Cardiac muscle cell (in vitro differentiated cells and primary cell): ENCODE measurements around the gene FHIT. TPM values are rescaled to one million over a fixed set of nuclear protein-coding genes. Genes with fewer than 3 reads are reported as not detected.

Experiments
- DNase-seq, 2 donors: peaks; one replicate each; pipeline versions ENCODE4 v3.0.0 to v3.0.0-alpha.2; 2010 to 2017; ENCODE audit warnings: low read depth in 1 of 2, low spot score in 1 of 2
- H3K27ac ChIP-seq: fragments of 200-600 bp; sonication (generic); 2 replicates; pipeline ENCODE4 v1.5.1; 2016
- H3K27me3 ChIP-seq: fragments of 200-600 bp; sonication (generic); 2 replicates; pipeline ENCODE4 v1.6.0; 2016; ENCODE audit warnings: control low read depth
- H3K36me3 ChIP-seq: fragments of 200-600 bp; sonication (generic); 2 replicates; pipeline ENCODE4 v1.5.1; 2016; ENCODE audit warnings: control low read depth
- H3K4me1 ChIP-seq: fragments of 200-600 bp; sonication (generic); 2 replicates; pipeline ENCODE4 v1.8.1; 2017; ENCODE audit warnings: low read depth, mild to moderate bottlenecking, mixed run types
- H3K4me3 ChIP-seq: fragments of 200-600 bp; sonication (generic); 2 replicates; pipeline ENCODE4 v1.5.1; 2016; ENCODE audit warnings: mild to moderate bottlenecking
- H3K9me3 ChIP-seq: fragments of 200-600 bp; sonication (generic); 2 replicates; pipeline ENCODE4 v1.5.1; 2017; ENCODE audit warnings: low read depth, mild to moderate bottlenecking, control low read depth
- CTCF ChIP-seq: IDR thresholded peaks from 2 replicates; pipeline ENCODE4 v1.5.1; 2012; ENCODE audit warnings: low read depth, mild to moderate bottlenecking, low read length
- polyA plus RNA-seq: library from polyadenylated mRNA; unstranded; fragments of >200 nt; fragmentation: Nextera tagmentation; extraction: Ambion mirVana; gene quantifications from 2 replicates; pipeline ENCODE4 v1.2.1, GENCODE V29; 2016
- total RNA-seq: library from RNA; depleted of rRNA; stranded (reverse); fragments of >200 nt; gene quantifications from 2 replicates; pipeline ENCODE4 v1.2.3, GENCODE V29; 2016

Gene FHIT
- total and polyA plus RNA-seq, 2 experiments from 2014 or later: 6.9 to 12.5 TPM

GRCh38 chr3:61015859-61016258 lies 235.4 kb downstream of the FHIT start:
- no peak for DNase-seq
- Histone ChIP-seq H3K27ac (no peak overlapping the region), H3K4me3 (no peak overlapping the region), H3K27me3 (no peaks in the 10 kb centered on the region), H3K36me3 (no peaks in the 10 kb centered on the region), H3K4me1 (peaks cover 10% of the 10 kb centered on the region), H3K9me3 (no peaks in the 10 kb centered on the region)
- TF ChIP-seq CTCF: no peak

- H3K36me3 ChIP-seq: no peaks in the 10 kb centered on the region
- H3K4me3 ChIP-seq: no peak overlapping the region
- no peak for DNase-seq
- no peaks in the 10 kb centered on the region for H3K9me3 ChIP-seq
- H3K4me1 ChIP-seq: peaks cover 10% of the 10 kb centered on the region
- no peak overlapping the region for H3K27ac ChIP-seq
- H3K27me3 ChIP-seq: no peaks in the 10 kb centered on the region
- no peak for TF ChIP-seq CTCF
Measured at GRCh38 chr3:61015408-61015807, 235.8 kb downstream of the FHIT start.

- Histone ChIP-seq H3K27me3 (no peaks in the 10 kb centered on the region), H3K36me3 (no peaks in the 10 kb centered on the region), H3K4me1 (peaks cover 10% of the 10 kb centered on the region), H3K4me3 (no peak overlapping the region), H3K27ac (no peak overlapping the region), H3K9me3 (no peaks in the 10 kb centered on the region)
- TF ChIP-seq CTCF: no peak
- DNase-seq: no peak
Measured at GRCh38 chr3:61008998-61009380, 242.3 kb downstream of the FHIT start.

GRCh38 chr3:61008153-61008997 lies 242.9 kb downstream of the FHIT start:
- Histone ChIP-seq H3K27me3 (no peaks in the 10 kb centered on the region), H3K4me3 (no peak overlapping the region), H3K27ac (no peak overlapping the region), H3K36me3 (no peaks in the 10 kb centered on the region), H3K4me1 (peaks cover 6% of the 10 kb centered on the region), H3K9me3 (no peaks in the 10 kb centered on the region)
- DNase-seq: no peak
- no peak for TF ChIP-seq CTCF

GRCh38 chr3:61005591-61005990 lies 245.7 kb downstream of the FHIT start:
- no peak for TF ChIP-seq CTCF
- Histone ChIP-seq H3K4me1 (no peaks in the 10 kb centered on the region), H3K27ac (no peak overlapping the region), H3K4me3 (no peak overlapping the region), H3K9me3 (no peaks in the 10 kb centered on the region), H3K36me3 (no peaks in the 10 kb centered on the region), H3K27me3 (no peaks in the 10 kb centered on the region)
- no peak for DNase-seq
